Transverse colon (tissue), 4 donors: Measurements from ENCODE around the gene CANX.

Experiments
- EP300 ChIP-seq: sonication (generic); formaldehyde crosslinking; IDR thresholded peaks from one replicate; pipeline ENCODE4 v1.6.1; 2017; ENCODE audit warnings: antibody characterized with exemption, low read depth
- POLR2A ChIP-seq: fragments of 450-650 bp; IDR thresholded peaks from one replicate; pipeline ENCODE4 v1.6.1; 2016; ENCODE audit warnings: antibody characterized with exemption, mild to moderate bottlenecking, moderate library complexity
- POLR2AphosphoS5 ChIP-seq, 3 donors: sonication (generic); formaldehyde crosslinking; IDR thresholded peaks; one replicate each; pipeline ENCODE4 v1.6.1; 2016; ENCODE audit warnings: antibody characterized with exemption in 3 of 3
- TF ChIP-seq, protein P1 (sequence below), 5 experiments: fragments of 200-600 bp in 3 of 5; fragments of 450-650 bp in 2 of 5; sonication (generic) in 3 of 5; IDR thresholded peaks; 1 replicate in 2 of 5; 2 replicates in 3 of 5; pipeline ENCODE4 v1.5.1; 2016 to 2017; ENCODE audit warnings: antibody characterized with exemption in 5 of 5, inconsistent platforms in 3 of 5, mild to moderate bottlenecking in 2 of 5, moderate library complexity in 1 of 5

DNA sequence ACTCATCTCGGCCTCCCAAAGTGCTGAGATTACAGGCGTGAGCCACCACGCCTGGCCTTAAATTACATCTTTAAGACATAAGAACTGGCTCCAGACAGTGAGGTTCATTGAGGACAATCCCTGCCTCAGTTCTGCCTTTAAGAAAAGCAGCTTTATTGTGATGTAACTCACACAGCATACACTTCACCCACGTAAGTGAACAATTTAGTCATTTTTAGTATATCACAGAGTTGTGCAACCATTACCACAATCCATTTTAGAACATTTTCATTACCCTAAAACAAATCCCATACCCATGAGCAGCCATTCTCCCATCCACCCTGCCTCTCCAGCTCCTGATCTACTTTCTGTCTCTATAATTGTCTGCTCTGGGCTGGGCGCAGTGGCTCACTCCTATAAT lies 71.0 kb downstream of the CANX start:
- TF ChIP-seq POLR2A (no peak), EP300 (no peak), POLR2AphosphoS5 (IDR thresholded peaks at IDR 0.05) (no peak)
- TF ChIP-seq, protein P1, sequence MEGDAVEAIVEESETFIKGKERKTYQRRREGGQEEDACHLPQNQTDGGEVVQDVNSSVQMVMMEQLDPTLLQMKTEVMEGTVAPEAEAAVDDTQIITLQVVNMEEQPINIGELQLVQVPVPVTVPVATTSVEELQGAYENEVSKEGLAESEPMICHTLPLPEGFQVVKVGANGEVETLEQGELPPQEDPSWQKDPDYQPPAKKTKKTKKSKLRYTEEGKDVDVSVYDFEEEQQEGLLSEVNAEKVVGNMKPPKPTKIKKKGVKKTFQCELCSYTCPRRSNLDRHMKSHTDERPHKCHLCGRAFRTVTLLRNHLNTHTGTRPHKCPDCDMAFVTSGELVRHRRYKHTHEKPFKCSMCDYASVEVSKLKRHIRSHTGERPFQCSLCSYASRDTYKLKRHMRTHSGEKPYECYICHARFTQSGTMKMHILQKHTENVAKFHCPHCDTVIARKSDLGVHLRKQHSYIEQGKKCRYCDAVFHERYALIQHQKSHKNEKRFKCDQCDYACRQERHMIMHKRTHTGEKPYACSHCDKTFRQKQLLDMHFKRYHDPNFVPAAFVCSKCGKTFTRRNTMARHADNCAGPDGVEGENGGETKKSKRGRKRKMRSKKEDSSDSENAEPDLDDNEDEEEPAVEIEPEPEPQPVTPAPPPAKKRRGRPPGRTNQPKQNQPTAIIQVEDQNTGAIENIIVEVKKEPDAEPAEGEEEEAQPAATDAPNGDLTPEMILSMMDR (IDR thresholded peaks at IDR 0.05), result no peak
